Measurements from ENCODE around the gene DCAF15. TPM values are rescaled to one million over a fixed set of nuclear protein-coding genes. Genes with fewer than 3 reads are reported as not detected.
A peak's percentile ranks its signal among the peaks of the same experiment; 100 is the strongest.

The DCAF15 gene
- total RNA-seq, 1 donor from 2014 or later, result 28.6 TPM

DNA sequence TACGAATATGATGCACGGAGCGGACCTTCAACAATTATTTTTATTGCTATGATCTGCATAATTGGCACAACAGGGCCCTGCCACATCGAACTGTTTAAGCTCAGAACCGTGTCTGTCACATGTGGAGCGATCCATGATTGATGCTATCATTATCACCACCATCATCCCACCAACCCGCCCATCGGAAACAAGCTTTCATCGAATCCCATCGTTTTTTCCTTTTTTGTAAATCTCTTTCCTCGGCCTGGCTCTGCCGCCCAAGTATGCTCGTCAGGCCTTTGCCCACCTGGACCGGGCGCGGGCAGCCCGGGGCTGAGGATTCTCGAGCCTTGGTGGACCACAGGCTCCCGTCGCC is 533 bp upstream of the DCAF15 start:
- peaks cover 25% of the 10 kb centered on the region for H4K20me1 ChIP-seq (ENCODE audit: low read depth)
- peaks cover 4% of the 10 kb centered on the region for H3K36me3 Mint-ChIP-seq
- peaks cover 28% of the 10 kb centered on the region for H3K79me2 ChIP-seq (ENCODE audit: low read depth)
- peak overlapping the region; percentile 94 for H3K4me3 Mint-ChIP-seq
- peaks cover 6% of the 10 kb centered on the region for H3K4me1 ChIP-seq
- H3K4me3 ChIP-seq, result peak overlapping the region; percentile 40
- no peaks in the 10 kb centered on the region for H3K27me3 ChIP-seq
- peaks cover 4% of the 10 kb centered on the region for H3F3A ChIP-seq (ENCODE audit: low read depth)
- peaks cover 8% of the 10 kb centered on the region for H3K27me3 Mint-ChIP-seq (ENCODE audit: insufficient read depth, low read depth)
- H2AFZ ChIP-seq (replicated peaks), result peak overlapping the region; percentile 83
- no peak overlapping the region for H3K9ac ChIP-seq
- peak overlapping the region; percentile 67 for H3K4me2 ChIP-seq
- H3K27ac Mint-ChIP-seq, result peak overlapping the region; percentile 96
- H3K36me3 ChIP-seq, result no peaks in the 10 kb centered on the region
- H3K9me3 Mint-ChIP-seq, result no peaks in the 10 kb centered on the region
- H3K4me1 Mint-ChIP-seq, result peaks cover 7% of the 10 kb centered on the region
- H3K9me3 ChIP-seq (ENCODE audit: low read depth), result no peaks in the 10 kb centered on the region
- TF ChIP-seq EZH2phosphoT487 (IDR thresholded peaks at IDR 0.05), result no peak
- TF ChIP-seq, protein P1, sequence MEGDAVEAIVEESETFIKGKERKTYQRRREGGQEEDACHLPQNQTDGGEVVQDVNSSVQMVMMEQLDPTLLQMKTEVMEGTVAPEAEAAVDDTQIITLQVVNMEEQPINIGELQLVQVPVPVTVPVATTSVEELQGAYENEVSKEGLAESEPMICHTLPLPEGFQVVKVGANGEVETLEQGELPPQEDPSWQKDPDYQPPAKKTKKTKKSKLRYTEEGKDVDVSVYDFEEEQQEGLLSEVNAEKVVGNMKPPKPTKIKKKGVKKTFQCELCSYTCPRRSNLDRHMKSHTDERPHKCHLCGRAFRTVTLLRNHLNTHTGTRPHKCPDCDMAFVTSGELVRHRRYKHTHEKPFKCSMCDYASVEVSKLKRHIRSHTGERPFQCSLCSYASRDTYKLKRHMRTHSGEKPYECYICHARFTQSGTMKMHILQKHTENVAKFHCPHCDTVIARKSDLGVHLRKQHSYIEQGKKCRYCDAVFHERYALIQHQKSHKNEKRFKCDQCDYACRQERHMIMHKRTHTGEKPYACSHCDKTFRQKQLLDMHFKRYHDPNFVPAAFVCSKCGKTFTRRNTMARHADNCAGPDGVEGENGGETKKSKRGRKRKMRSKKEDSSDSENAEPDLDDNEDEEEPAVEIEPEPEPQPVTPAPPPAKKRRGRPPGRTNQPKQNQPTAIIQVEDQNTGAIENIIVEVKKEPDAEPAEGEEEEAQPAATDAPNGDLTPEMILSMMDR (IDR thresholded peaks at IDR 0.05), result no peak
- TF ChIP-seq EZH2 (IDR thresholded peaks at IDR 0.05), result no peak
- no peak overlapping the region for H3K27ac ChIP-seq
- no peak for DNase-seq (ENCODE audit: low spot score)

DNA sequence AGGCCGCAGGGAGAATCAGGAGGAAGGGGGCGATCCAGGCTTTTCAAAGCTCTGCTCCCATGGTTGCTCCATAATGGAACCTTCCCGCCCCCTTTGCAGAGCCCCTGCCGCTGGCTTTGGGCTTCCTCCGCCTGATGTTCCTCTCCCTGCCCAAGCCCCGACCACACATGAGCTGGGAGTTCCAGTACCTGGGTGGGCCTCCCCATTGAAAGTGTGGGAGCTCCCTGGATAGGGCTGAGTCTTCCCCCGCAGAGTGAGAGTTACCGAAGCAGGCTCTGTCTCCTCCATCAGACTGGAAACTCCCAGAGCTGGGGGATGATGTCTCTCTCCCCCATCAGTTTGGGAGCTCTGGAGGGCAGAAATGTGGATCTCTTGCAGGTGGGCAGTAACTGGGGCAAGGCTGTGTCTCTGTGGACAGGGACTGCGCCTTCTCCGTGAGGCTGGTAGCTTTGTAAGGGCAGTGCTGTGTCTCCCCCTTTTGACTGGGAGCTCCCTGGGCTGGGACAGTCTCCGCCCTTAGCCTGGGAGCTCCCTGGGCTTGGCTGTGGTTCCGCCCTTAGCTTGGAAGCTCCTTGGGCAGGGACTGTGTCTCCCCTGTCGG is 722 bp downstream of the DCAF15 start:
- Mint-ChIP-seq H3K9me3 (no peaks in the 10 kb centered on the region), H3K4me1 (peaks cover 7% of the 10 kb centered on the region), H3K27me3 (ENCODE audit: insufficient read depth, low read depth) (peaks cover 8% of the 10 kb centered on the region), H3K4me3 (peak overlapping the region; percentile 94), H3K27ac (peak overlapping the region; percentile 57), H3K36me3 (peaks cover 6% of the 10 kb centered on the region)
- TF ChIP-seq EZH2 (IDR thresholded peaks at IDR 0.05) (no peak), EZH2phosphoT487 (IDR thresholded peaks at IDR 0.05) (no peak)
- TF ChIP-seq, protein P1 (IDR thresholded peaks at IDR 0.05), result no peak
- no peaks in the 10 kb centered on the region for H3K36me3 ChIP-seq
- no peaks in the 10 kb centered on the region for H3K9me3 ChIP-seq (ENCODE audit: low read depth)
- H3K27me3 ChIP-seq, result no peaks in the 10 kb centered on the region
- H3K4me2 ChIP-seq, result peak overlapping the region; percentile 90
- peak overlapping the region; percentile 69 for H3K9ac ChIP-seq
- H3K27ac ChIP-seq, result no peak overlapping the region
- peaks cover 29% of the 10 kb centered on the region for H4K20me1 ChIP-seq (ENCODE audit: low read depth)
- H3K4me3 ChIP-seq, result peak overlapping the region; percentile 93
- H3K4me1 ChIP-seq, result peaks cover 6% of the 10 kb centered on the region
- no peak overlapping the region for H2AFZ ChIP-seq (replicated peaks)
- peaks cover 28% of the 10 kb centered on the region for H3K79me2 ChIP-seq (ENCODE audit: low read depth)
- peaks cover 4% of the 10 kb centered on the region for H3F3A ChIP-seq (ENCODE audit: low read depth)
- DNase-seq (ENCODE audit: low spot score), result peak; percentile 63

DNA sequence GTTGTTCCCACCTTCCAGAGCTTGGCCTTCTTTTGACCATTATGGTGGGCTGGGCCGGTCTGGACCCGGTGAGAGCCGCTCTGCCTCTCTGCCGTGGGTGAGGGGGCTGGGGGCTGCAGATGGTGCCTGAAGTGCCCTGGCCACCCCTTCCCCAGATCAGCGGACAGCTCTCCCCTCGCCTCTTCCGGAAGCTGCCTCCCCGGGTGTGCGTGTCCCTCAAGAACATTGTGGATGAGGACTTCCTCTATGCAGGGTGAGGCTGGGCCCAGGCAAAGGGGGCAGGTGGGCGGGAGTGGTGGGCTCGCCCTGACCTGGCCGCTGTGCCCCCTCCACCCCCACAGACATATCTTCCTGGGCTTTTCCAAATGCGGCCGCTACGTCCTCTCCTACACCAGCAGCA is 1.9 kb downstream of the DCAF15 start:
- peaks cover 36% of the 10 kb centered on the region for H4K20me1 ChIP-seq (ENCODE audit: low read depth)
- H3K36me3 Mint-ChIP-seq, result peaks cover 12% of the 10 kb centered on the region
- H3K9ac ChIP-seq, result no peak overlapping the region
- no peak for TF ChIP-seq EZH2phosphoT487 (IDR thresholded peaks at IDR 0.05)
- TF ChIP-seq, protein P1 (IDR thresholded peaks at IDR 0.05), result no peak
- no peak for TF ChIP-seq EZH2 (IDR thresholded peaks at IDR 0.05)
- no peaks in the 10 kb centered on the region for H3K36me3 ChIP-seq
- H3K4me2 ChIP-seq, result no peak overlapping the region
- no peak overlapping the region for H3K4me3 ChIP-seq
- H2AFZ ChIP-seq (replicated peaks), result no peak overlapping the region
- no peaks in the 10 kb centered on the region for H3K9me3 Mint-ChIP-seq
- DNase-seq (ENCODE audit: low spot score), result no peak
- H3K4me1 ChIP-seq, result peaks cover 6% of the 10 kb centered on the region
- peak overlapping the region; percentile 94 for H3K4me3 Mint-ChIP-seq
- H3K27me3 ChIP-seq, result no peaks in the 10 kb centered on the region
- no peaks in the 10 kb centered on the region for H3K9me3 ChIP-seq (ENCODE audit: low read depth)
- H3K79me2 ChIP-seq (ENCODE audit: low read depth), result peaks cover 28% of the 10 kb centered on the region
- H3K27ac Mint-ChIP-seq, result no peak overlapping the region
- peaks cover 6% of the 10 kb centered on the region for H3K27me3 Mint-ChIP-seq (ENCODE audit: insufficient read depth, low read depth)
- no peak overlapping the region for H3K27ac ChIP-seq
- H3K4me1 Mint-ChIP-seq, result peaks cover 7% of the 10 kb centered on the region
- peaks cover 4% of the 10 kb centered on the region for H3F3A ChIP-seq (ENCODE audit: low read depth)
